Stimulated activated naive CD8-positive, alpha-beta T cell treated with anti-CD3 and anti-CD28 coated beads, Interleukin-15, Interleukin-2, amounts not matched to agents 100 ng/mL and 50 ng/mL, for 24 hours (primary cell): ENCODE measurements around the gene FASTK.
A peak's percentile ranks its signal among the peaks of the same experiment; 100 is the strongest.

Experiments used
- H3K27ac Mint-ChIP-seq: one replicate; pipeline ENCODE4 v1.8.0; 2021; ENCODE audit warnings: mild to moderate bottlenecking, mixed read lengths
- H3K27me3 Mint-ChIP-seq: one replicate; pipeline ENCODE4 v1.8.0; 2021; ENCODE audit warnings: mixed read lengths
- H3K36me3 Mint-ChIP-seq: one replicate; pipeline ENCODE4 v1.8.0; 2021; ENCODE audit warnings: low read depth, mixed read lengths
- H3K4me1 Mint-ChIP-seq: one replicate; pipeline ENCODE4 v1.8.0; 2021; ENCODE audit warnings: low read depth, mixed read lengths
- H3K4me3 Mint-ChIP-seq: one replicate; pipeline ENCODE4 v1.8.0; 2021; ENCODE audit warnings: mild to moderate bottlenecking, mixed read lengths
- H3K9me3 Mint-ChIP-seq: one replicate; pipeline ENCODE4 v1.8.0; 2021; ENCODE audit warnings: mixed read lengths

FASTK gene

DNA sequence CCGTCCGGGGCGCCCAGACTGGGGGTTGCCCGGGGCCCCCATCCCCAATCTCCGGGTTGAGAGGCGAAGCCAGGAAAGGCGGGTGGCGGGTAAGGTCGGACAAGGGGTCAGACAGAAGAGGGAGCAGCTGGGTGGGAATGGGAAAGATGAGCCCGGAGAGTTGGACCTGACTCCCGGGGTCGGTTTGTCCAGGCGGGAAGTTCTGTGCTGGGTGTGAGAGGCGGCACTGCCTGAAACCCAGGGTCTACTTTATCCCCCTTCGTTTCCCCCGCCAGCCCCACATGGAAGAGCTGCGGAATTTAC is 20.5 kb downstream of the FASTK start:
- Mint-ChIP-seq H3K9me3 (no peaks in the 10 kb centered on the region), H3K36me3 (no peaks in the 10 kb centered on the region), H3K27ac (peak overlapping the region; percentile 31), H3K27me3 (no peaks in the 10 kb centered on the region), H3K4me1 (peaks cover 34% of the 10 kb centered on the region), H3K4me3 (peak overlapping the region; percentile 93)

GRCh38 chr7:151059367-151060112 is 21.1 kb downstream of the FASTK start, which contains the start of gene SLC4A2:
Gene SLC4A2, plus strand, starts transcription at chr7:151059589. Its CDS starts 2,399 bp downstream, at chr7:151061988.
- H3K36me3 Mint-ChIP-seq = no peaks in the 10 kb centered on the region
- peaks cover 34% of the 10 kb centered on the region for H3K4me1 Mint-ChIP-seq
- no peaks in the 10 kb centered on the region for H3K27me3 Mint-ChIP-seq
- peak within 1 kb of the TSS; percentile 91 for H3K27ac Mint-ChIP-seq
- no peaks in the 10 kb centered on the region for H3K9me3 Mint-ChIP-seq
- peak within 1 kb of the TSS; percentile 93 for H3K4me3 Mint-ChIP-seq

DNA sequence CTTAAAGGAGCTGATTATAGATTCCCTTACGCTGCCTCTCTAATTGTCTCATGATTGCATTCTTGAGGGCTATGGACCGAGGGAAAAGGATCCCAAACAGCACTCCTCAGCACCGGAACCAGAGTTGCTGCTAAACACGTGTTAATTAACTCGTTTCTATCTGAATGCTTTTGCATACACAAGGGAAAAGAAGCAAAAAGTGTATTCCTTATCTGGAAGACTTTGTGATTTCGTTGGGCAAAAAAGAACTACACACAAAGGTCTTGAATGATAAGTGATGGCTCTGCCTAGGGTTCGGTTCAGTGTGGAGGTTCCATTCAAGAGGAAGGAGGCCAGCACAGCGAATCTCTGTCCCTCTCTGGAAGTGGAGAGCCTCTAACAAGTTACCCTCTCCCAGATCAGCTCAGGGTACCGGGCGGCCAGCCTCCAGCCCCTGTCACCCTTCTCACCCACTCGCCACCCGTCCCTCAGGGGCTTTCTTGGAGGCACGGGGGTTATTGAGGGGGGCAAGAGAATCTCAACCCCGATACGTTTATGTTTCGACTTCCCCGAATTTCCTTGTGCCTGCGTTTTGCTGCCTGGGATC is 21.7 kb downstream of the FASTK start:
- peaks cover 34% of the 10 kb centered on the region for H3K4me1 Mint-ChIP-seq
- H3K4me3 Mint-ChIP-seq = peak overlapping the region; percentile 93
- H3K27ac Mint-ChIP-seq = peak overlapping the region; percentile 91
- H3K9me3 Mint-ChIP-seq = no peaks in the 10 kb centered on the region
- H3K27me3 Mint-ChIP-seq = no peaks in the 10 kb centered on the region
- no peaks in the 10 kb centered on the region for H3K36me3 Mint-ChIP-seq

GRCh38 chr7:151057989-151058780 is 22.4 kb downstream of the FASTK start:
- Mint-ChIP-seq H3K4me3 (peak overlapping the region; percentile 93), H3K36me3 (no peaks in the 10 kb centered on the region), H3K27me3 (no peaks in the 10 kb centered on the region), H3K4me1 (peaks cover 34% of the 10 kb centered on the region), H3K9me3 (no peaks in the 10 kb centered on the region), H3K27ac (peak overlapping the region; percentile 91)

- no peaks in the 10 kb centered on the region for H3K9me3 Mint-ChIP-seq
- no peaks in the 10 kb centered on the region for H3K36me3 Mint-ChIP-seq
- H3K4me3 Mint-ChIP-seq = peak within 1 kb of the TSS; percentile 93
- peak within 1 kb of the TSS; percentile 91 for H3K27ac Mint-ChIP-seq
- H3K27me3 Mint-ChIP-seq = no peaks in the 10 kb centered on the region
- peaks cover 34% of the 10 kb centered on the region for H3K4me1 Mint-ChIP-seq
Observed at GRCh38 chr7:151057506-151057988, 23.1 kb downstream of the FASTK start, which contains the start of gene CDK5. Gene CDK5, minus strand, starts transcription at chr7:151057897. Its CDS starts 49 bp downstream, at chr7:151057848.

DNA sequence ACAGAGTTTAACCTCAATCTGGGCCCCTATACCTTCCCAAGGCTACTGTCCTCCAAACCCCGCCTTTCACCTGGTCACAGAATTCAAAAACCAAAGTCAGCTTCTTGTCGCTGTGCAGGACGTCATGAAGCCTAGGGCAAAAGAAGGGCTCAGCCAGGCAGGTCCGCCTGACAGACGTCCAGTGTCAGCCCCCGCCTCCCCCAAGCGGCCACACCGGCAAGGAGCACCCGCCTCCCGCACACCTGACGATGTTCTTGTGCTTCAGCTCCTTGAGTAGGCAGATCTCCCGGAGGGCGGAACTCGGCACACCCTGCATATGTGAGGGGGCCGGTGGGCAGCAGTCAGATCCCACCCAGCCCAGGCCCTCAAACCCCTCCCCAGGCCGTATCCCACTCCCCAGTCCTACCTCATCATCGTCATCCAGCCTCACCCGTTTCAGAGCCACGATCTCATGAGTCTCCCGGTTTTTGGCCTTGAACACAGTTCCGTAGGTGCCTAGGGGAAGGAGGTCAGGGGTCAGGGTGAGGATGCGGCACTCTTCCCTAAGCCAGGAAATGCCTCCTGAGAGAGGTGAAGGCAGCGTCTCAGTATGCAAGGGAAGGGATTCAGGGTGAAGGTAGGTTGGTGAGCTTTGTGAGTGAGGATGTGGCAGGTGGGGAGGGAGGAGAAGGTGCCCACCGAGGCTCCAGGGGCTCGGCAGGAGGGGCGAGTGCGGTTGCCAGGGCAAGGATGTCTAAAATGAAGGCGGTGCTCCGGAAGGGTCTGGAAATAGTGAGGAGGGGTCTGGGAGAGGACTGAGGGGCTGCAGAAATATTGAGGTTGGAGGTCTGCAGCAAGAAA is 23.7 kb downstream of the FASTK start:
- Mint-ChIP-seq H3K36me3 (no peaks in the 10 kb centered on the region), H3K4me3 (peak overlapping the region; percentile 93), H3K27ac (peak overlapping the region; percentile 16), H3K27me3 (no peaks in the 10 kb centered on the region), H3K4me1 (peaks cover 34% of the 10 kb centered on the region), H3K9me3 (no peaks in the 10 kb centered on the region)

GRCh38 chr7:151056283-151056665 is 24.3 kb downstream of the FASTK start:
- H3K4me1 Mint-ChIP-seq = peaks cover 30% of the 10 kb centered on the region
- no peaks in the 10 kb centered on the region for H3K9me3 Mint-ChIP-seq
- no peaks in the 10 kb centered on the region for H3K36me3 Mint-ChIP-seq
- H3K27ac Mint-ChIP-seq = no peak overlapping the region
- peak overlapping the region; percentile 93 for H3K4me3 Mint-ChIP-seq
- no peaks in the 10 kb centered on the region for H3K27me3 Mint-ChIP-seq

GRCh38 chr7:151053751-151054150 is 26.9 kb downstream of the FASTK start:
- no peaks in the 10 kb centered on the region for H3K36me3 Mint-ChIP-seq
- H3K4me3 Mint-ChIP-seq = no peak overlapping the region
- H3K4me1 Mint-ChIP-seq = peaks cover 19% of the 10 kb centered on the region

DNA sequence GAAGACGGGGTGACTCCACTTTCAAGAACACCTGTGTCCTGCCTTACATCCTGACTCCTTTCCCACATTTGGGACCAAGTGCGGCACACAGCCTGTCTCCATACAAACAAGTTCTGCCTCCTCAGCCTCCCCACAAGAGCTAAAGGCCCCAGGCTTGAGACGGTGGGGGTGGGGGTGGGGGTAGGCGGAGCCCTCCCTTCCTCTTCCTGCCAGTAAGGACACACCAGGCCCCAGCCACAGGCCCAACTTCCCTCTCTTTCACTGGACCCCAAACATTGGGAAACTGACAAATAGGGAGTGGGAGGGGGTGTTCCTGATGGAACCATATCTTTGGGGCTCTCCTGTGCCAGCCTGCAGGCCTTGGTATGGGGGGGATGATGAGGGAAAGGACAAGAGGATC is 27.5 kb downstream of the FASTK start:
- Mint-ChIP-seq H3K4me1 (peaks cover 13% of the 10 kb centered on the region), H3K9me3 (no peaks in the 10 kb centered on the region), H3K36me3 (no peaks in the 10 kb centered on the region), H3K4me3 (no peak overlapping the region), H3K27me3 (no peaks in the 10 kb centered on the region), H3K27ac (no peak overlapping the region)

More at GRCh38 chr7:151053751-151054150, 26.9 kb downstream of the FASTK start:
- no peaks in the 10 kb centered on the region for H3K27me3 Mint-ChIP-seq
- no peaks in the 10 kb centered on the region for H3K9me3 Mint-ChIP-seq
- H3K27ac Mint-ChIP-seq = no peak overlapping the region

DNA sequence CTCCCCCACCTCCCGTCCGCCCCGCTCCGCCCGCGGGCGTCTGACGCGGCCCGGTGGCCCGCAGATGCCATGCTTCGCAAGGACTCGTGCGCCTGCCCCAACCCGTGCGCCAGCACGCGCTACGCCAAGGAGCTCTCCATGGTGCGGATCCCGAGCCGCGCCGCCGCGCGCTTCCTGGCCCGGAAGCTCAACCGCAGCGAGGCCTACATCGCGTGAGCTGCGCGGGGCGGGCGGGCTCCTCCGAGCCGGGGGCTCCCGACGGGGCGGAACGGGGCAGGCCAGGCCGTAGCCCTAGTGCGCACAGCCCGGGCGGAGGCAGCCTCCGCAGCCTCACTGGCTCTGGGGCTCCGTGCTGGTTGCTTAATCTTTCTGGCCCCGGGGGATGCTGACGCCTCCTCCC is 29.5 kb downstream of the FASTK start:
- Mint-ChIP-seq H3K4me3 (no peak overlapping the region), H3K27me3 (no peaks in the 10 kb centered on the region), H3K27ac (no peak overlapping the region), H3K36me3 (no peaks in the 10 kb centered on the region), H3K9me3 (no peaks in the 10 kb centered on the region), H3K4me1 (no peaks in the 10 kb centered on the region)

- Mint-ChIP-seq H3K27me3 (no peaks in the 10 kb centered on the region), H3K4me1 (no peaks in the 10 kb centered on the region), H3K9me3 (no peaks in the 10 kb centered on the region), H3K27ac (no peak overlapping the region), H3K4me3 (no peak overlapping the region), H3K36me3 (no peaks in the 10 kb centered on the region)
Observed at GRCh38 chr7:151048911-151049463, 31.6 kb downstream of the FASTK start.

DNA sequence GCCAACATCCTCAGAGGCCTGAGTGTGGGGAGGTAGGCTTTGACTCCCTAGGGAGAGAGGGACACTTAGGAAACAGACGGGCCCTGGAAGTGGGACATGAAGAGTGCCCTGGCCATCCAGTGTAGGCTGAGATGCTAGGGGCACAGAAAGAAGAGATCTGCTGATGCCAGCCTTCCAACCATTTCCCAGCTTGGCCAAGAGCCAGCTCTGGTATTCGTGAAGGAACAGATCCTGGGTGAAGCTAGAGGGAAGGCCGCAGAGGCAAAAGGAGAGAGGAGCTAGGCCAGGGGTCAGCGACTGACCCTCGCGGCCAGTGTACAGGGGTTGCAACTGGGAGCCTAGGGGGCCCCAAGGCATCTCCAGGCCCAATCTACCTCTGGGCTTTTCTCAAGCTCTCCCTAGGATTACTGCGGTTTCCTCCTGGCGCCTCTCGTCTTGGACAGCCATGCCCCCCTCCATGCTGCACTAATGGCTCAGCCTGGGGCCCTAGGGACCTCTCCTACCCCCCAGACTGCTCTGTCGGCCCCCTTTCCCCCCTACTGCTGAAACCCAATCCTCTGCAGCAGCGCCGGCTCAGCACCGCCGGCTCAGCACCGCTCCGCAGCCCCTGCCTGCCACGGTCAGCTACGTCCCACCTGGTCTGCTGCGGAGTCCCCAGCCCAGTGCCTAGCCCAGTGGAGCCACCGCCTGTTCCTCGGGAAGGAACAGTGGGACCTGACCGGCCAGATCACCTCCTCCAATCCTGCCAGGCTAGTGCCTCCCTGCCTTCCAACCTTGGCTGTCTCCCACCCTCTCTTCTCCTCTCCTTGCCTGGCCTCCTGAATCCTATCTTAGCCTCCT is 32.4 kb downstream of the FASTK start, which contains the start of gene ASIC3:
ASIC3 (plus strand) TSS at position 556 of the 840 bp plus-strand sequence. CDS start 355 bp downstream, outside the sequence.
- H3K27me3 Mint-ChIP-seq = no peaks in the 10 kb centered on the region
- H3K9me3 Mint-ChIP-seq = no peaks in the 10 kb centered on the region
- H3K4me3 Mint-ChIP-seq = no peak within 1 kb of the TSS
- H3K4me1 Mint-ChIP-seq = no peaks in the 10 kb centered on the region
- H3K36me3 Mint-ChIP-seq = no peaks in the 10 kb centered on the region
- H3K27ac Mint-ChIP-seq = no peak within 1 kb of the TSS
